Measurements from ENCODE around the gene RPGR.

Gene RPGR

GRCh38 chrX:38262715-38263620 is 64.3 kb downstream of the RPGR start:
- Histone ChIP-seq H3K9ac (ENCODE audit: insufficient read length, low read depth) (no peak overlapping the region), H3K4me1 (ENCODE audit: insufficient read depth, insufficient read length) (no peaks in the 10 kb centered on the region), H3K36me3 (ENCODE audit: insufficient read depth, insufficient read length, low read length) (no peaks in the 10 kb centered on the region), H3K27me3 (ENCODE audit: insufficient read depth, insufficient read length) (no peaks in the 10 kb centered on the region), H3K4me3 (ENCODE audit: insufficient read length, low read depth) (no peak overlapping the region), H3K9me3 (ENCODE audit: insufficient read depth, low read length) (no peaks in the 10 kb centered on the region)
- no peak for TF ChIP-seq ZNF274 (IDR thresholded peaks at IDR 0.05; ENCODE audit: low read depth, low read length)
- TF ChIP-seq SUZ12 (IDR thresholded peaks at IDR 0.05; ENCODE audit: extremely low read depth, insufficient read depth, insufficient read length), result no peak
- TF ChIP-seq YY1 (IDR thresholded peaks at IDR 0.05; ENCODE audit: insufficient read depth, insufficient read length), result no peak
- no peak for DNase-seq (ENCODE audit: low read depth, low spot score)

- DNase-seq (ENCODE audit: low read depth, low spot score), result peak; percentile 36
- Histone ChIP-seq H3K9ac (ENCODE audit: insufficient read length, low read depth) (no peak overlapping the region), H3K36me3 (ENCODE audit: insufficient read depth, insufficient read length, low read length) (no peaks in the 10 kb centered on the region), H3K9me3 (ENCODE audit: insufficient read depth, low read length) (no peaks in the 10 kb centered on the region), H3K27me3 (ENCODE audit: insufficient read depth, insufficient read length) (no peaks in the 10 kb centered on the region), H3K4me1 (ENCODE audit: insufficient read depth, insufficient read length) (no peaks in the 10 kb centered on the region), H3K4me3 (ENCODE audit: insufficient read length, low read depth) (no peak overlapping the region)
- TF ChIP-seq SUZ12 (IDR thresholded peaks at IDR 0.05; ENCODE audit: extremely low read depth, insufficient read depth, insufficient read length) (no peak), ZNF274 (IDR thresholded peaks at IDR 0.05; ENCODE audit: low read depth, low read length) (no peak), YY1 (IDR thresholded peaks at IDR 0.05; ENCODE audit: insufficient read depth, insufficient read length) (no peak)
Measured at GRCh38 chrX:38260231-38260630, 67.1 kb downstream of the RPGR start.

GRCh38 chrX:38256019-38256418 is 71.3 kb downstream of the RPGR start:
- DNase-seq (ENCODE audit: low read depth, low spot score), result no peak
- no peak for TF ChIP-seq ZNF274 (IDR thresholded peaks at IDR 0.05; ENCODE audit: low read depth, low read length)
- no peak for TF ChIP-seq YY1 (IDR thresholded peaks at IDR 0.05; ENCODE audit: insufficient read depth, insufficient read length)
- TF ChIP-seq SUZ12 (IDR thresholded peaks at IDR 0.05; ENCODE audit: extremely low read depth, insufficient read depth, insufficient read length), result no peak
- no peak overlapping the region for H3K9ac ChIP-seq (ENCODE audit: insufficient read length, low read depth)
- no peak overlapping the region for H3K4me3 ChIP-seq (ENCODE audit: insufficient read length, low read depth)
- no peaks in the 10 kb centered on the region for H3K9me3 ChIP-seq (ENCODE audit: insufficient read depth, low read length)
- H3K27me3 ChIP-seq (ENCODE audit: insufficient read depth, insufficient read length), result no peaks in the 10 kb centered on the region
- H3K36me3 ChIP-seq (ENCODE audit: insufficient read depth, insufficient read length, low read length), result no peaks in the 10 kb centered on the region
- H3K4me1 ChIP-seq (ENCODE audit: insufficient read depth, insufficient read length), result no peaks in the 10 kb centered on the region

- Histone ChIP-seq H3K36me3 (ENCODE audit: insufficient read depth, insufficient read length, low read length) (no peaks in the 10 kb centered on the region), H3K4me1 (ENCODE audit: insufficient read depth, insufficient read length) (no peaks in the 10 kb centered on the region), H3K27me3 (ENCODE audit: insufficient read depth, insufficient read length) (no peaks in the 10 kb centered on the region), H3K4me3 (ENCODE audit: insufficient read length, low read depth) (no peak overlapping the region), H3K9ac (ENCODE audit: insufficient read length, low read depth) (no peak overlapping the region), H3K9me3 (ENCODE audit: insufficient read depth, low read length) (no peaks in the 10 kb centered on the region)
- no peak for TF ChIP-seq YY1 (IDR thresholded peaks at IDR 0.05; ENCODE audit: insufficient read depth, insufficient read length)
- TF ChIP-seq ZNF274 (IDR thresholded peaks at IDR 0.05; ENCODE audit: low read depth, low read length), result no peak
- TF ChIP-seq SUZ12 (IDR thresholded peaks at IDR 0.05; ENCODE audit: extremely low read depth, insufficient read depth, insufficient read length), result no peak
- DNase-seq (ENCODE audit: low read depth, low spot score), result no peak
Measured at GRCh38 chrX:38249965-38250364, 77.3 kb downstream of the RPGR start.

GRCh38 chrX:38247051-38247450 is 80.3 kb downstream of the RPGR start:
- Histone ChIP-seq H3K9me3 (ENCODE audit: insufficient read depth, low read length) (no peaks in the 10 kb centered on the region), H3K9ac (ENCODE audit: insufficient read length, low read depth) (no peak overlapping the region), H3K27me3 (ENCODE audit: insufficient read depth, insufficient read length) (no peaks in the 10 kb centered on the region), H3K4me1 (ENCODE audit: insufficient read depth, insufficient read length) (no peaks in the 10 kb centered on the region), H3K36me3 (ENCODE audit: insufficient read depth, insufficient read length, low read length) (no peaks in the 10 kb centered on the region), H3K4me3 (ENCODE audit: insufficient read length, low read depth) (no peak overlapping the region)
- no peak for DNase-seq (ENCODE audit: low read depth, low spot score)
- TF ChIP-seq SUZ12 (IDR thresholded peaks at IDR 0.05; ENCODE audit: extremely low read depth, insufficient read depth, insufficient read length) (no peak), ZNF274 (IDR thresholded peaks at IDR 0.05; ENCODE audit: low read depth, low read length) (no peak), YY1 (IDR thresholded peaks at IDR 0.05; ENCODE audit: insufficient read depth, insufficient read length) (no peak)

- no peak for TF ChIP-seq ZNF274 (IDR thresholded peaks at IDR 0.05; ENCODE audit: low read depth, low read length)
- no peak for TF ChIP-seq YY1 (IDR thresholded peaks at IDR 0.05; ENCODE audit: insufficient read depth, insufficient read length)
- TF ChIP-seq SUZ12 (IDR thresholded peaks at IDR 0.05; ENCODE audit: extremely low read depth, insufficient read depth, insufficient read length), result no peak
- H3K4me1 ChIP-seq (ENCODE audit: insufficient read depth, insufficient read length), result no peaks in the 10 kb centered on the region
Measured at GRCh38 chrX:38240541-38240940, 86.8 kb downstream of the RPGR start.

GRCh38 chrX:38236901-38237615 is 90.3 kb downstream of the RPGR start:
- Histone ChIP-seq H3K9me3 (ENCODE audit: insufficient read depth, low read length) (no peaks in the 10 kb centered on the region), H3K9ac (ENCODE audit: insufficient read length, low read depth) (no peak overlapping the region), H3K4me1 (ENCODE audit: insufficient read depth, insufficient read length) (peaks cover 4% of the 10 kb centered on the region), H3K36me3 (ENCODE audit: insufficient read depth, insufficient read length, low read length) (no peaks in the 10 kb centered on the region), H3K27me3 (ENCODE audit: insufficient read depth, insufficient read length) (no peaks in the 10 kb centered on the region), H3K4me3 (ENCODE audit: insufficient read length, low read depth) (no peak overlapping the region)
- DNase-seq (ENCODE audit: low read depth, low spot score), result no peak
- TF ChIP-seq ZNF274 (IDR thresholded peaks at IDR 0.05; ENCODE audit: low read depth, low read length), result no peak
- no peak for TF ChIP-seq SUZ12 (IDR thresholded peaks at IDR 0.05; ENCODE audit: extremely low read depth, insufficient read depth, insufficient read length)
- no peak for TF ChIP-seq YY1 (IDR thresholded peaks at IDR 0.05; ENCODE audit: insufficient read depth, insufficient read length)

More at GRCh38 chrX:38240541-38240940, 86.8 kb downstream of the RPGR start:
- no peak overlapping the region for H3K4me3 ChIP-seq (ENCODE audit: insufficient read length, low read depth)
- no peaks in the 10 kb centered on the region for H3K27me3 ChIP-seq (ENCODE audit: insufficient read depth, insufficient read length)
- H3K9ac ChIP-seq (ENCODE audit: insufficient read length, low read depth), result no peak overlapping the region
- H3K9me3 ChIP-seq (ENCODE audit: insufficient read depth, low read length), result no peaks in the 10 kb centered on the region
- H3K36me3 ChIP-seq (ENCODE audit: insufficient read depth, insufficient read length, low read length), result no peaks in the 10 kb centered on the region
- no peak for DNase-seq (ENCODE audit: low read depth, low spot score)
